Activated CD8-positive, alpha-beta T cell treated with anti-CD3 and anti-CD28 coated beads for 36 hours (primary cell): ENCODE measurements around the gene NEDD4L. TPM values are rescaled to one million over a fixed set of nuclear protein-coding genes. Genes with fewer than 3 reads are reported as not detected.
"Not testable (repeated sequence)": the region's sequence is repeated elsewhere in the genome, so short reads cannot be mapped to it uniquely, and the experiment has no call there.

Source experiments
- ATAC-seq: fragments of 200-7000 bp; cut with Tn5 transposase; one replicate; pipeline ENCODE4 v1.10.0; 2021; ENCODE audit warnings: mild to moderate bottlenecking, moderate library complexity
- CTCF ChIA-PET: fragments of 350-600 bp; sonication (Branson Sonifier 250); formaldehyde crosslinking; loops from one replicate; lab custom pipeline; 2021; ENCODE audit warnings: antibody characterized with exemption; lab: Charles Lee
- POLR2A ChIA-PET: fragments of 350-600 bp; sonication (Branson Sonifier 250); formaldehyde crosslinking; loops from one replicate; lab custom pipeline; 2021; ENCODE audit warnings: antibody characterized with exemption; lab: Charles Lee
- DNase-seq: peaks from one replicate; pipeline ENCODE4 v3.0.0-alpha.2; 2020
- H3K27ac Mint-ChIP-seq: one replicate; pipeline ENCODE4 v1.8.0; 2021; ENCODE audit warnings: mild to moderate bottlenecking, mixed read lengths
- H3K27me3 Mint-ChIP-seq: one replicate; pipeline ENCODE4 v1.8.0; 2021; ENCODE audit warnings: mixed read lengths
- H3K36me3 Mint-ChIP-seq: one replicate; pipeline ENCODE4 v1.8.0; 2021; ENCODE audit warnings: low read depth, mixed read lengths
- H3K4me1 Mint-ChIP-seq: one replicate; pipeline ENCODE4 v1.8.0; 2021; ENCODE audit warnings: low read depth, mixed read lengths
- H3K4me3 Mint-ChIP-seq: one replicate; pipeline ENCODE4 v1.8.0; 2021; ENCODE audit warnings: mild to moderate bottlenecking, moderate library complexity, mixed read lengths
- H3K9me3 Mint-ChIP-seq: one replicate; pipeline ENCODE4 v1.8.0; 2021; ENCODE audit warnings: mixed read lengths
- CTCF ChIP-seq: fragments of 200-600 bp; IDR thresholded peaks from one replicate; pipeline ENCODE4 v1.8.0; 2022; ENCODE audit warnings: antibody characterized with exemption, mild to moderate bottlenecking
- intact Hi-C: fragments of 100-400 bp; cut with micrococcal nuclease; formaldehyde crosslinking; loops from one replicate; pipeline ENCODE4 v1.10.0; 2022
- total RNA-seq, 2 experiments: library from RNA; stranded (reverse); gene quantifications; one replicate each; pipeline ENCODE4 v1.2.3, GENCODE V29; 2021

NEDD4L gene
- total RNA-seq, 2 experiments from 2014 or later, result 7.5 to 8.5 TPM

DNA sequence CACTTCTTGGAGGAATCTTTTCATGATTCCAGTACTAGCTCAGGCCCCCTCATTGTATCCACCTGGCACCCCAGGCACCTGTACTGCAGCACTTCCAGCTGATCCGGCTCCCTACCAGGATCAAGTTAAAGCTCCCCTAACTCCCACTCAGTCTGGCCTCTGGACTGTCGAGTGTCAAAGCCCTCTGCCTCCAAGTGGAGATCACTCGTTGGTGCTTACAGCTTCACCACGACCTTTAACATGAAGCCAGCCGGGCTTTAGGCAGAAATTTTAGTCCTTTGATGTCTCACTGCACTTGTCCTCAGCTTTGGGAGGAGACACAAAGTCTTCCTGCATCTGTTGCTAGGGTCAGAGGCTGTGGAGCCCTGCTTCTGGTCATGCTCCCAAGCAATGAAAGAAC is 387.2 kb downstream of the NEDD4L start:
- no peaks in the 10 kb centered on the region for H3K4me1 Mint-ChIP-seq
- no peaks in the 10 kb centered on the region for H3K27me3 Mint-ChIP-seq
- POLR2A ChIA-PET, result no interaction called here
- H3K36me3 Mint-ChIP-seq, result no peaks in the 10 kb centered on the region
- CTCF ChIA-PET, result interaction anchor here (1.4 kb wide), 1 partner anchor 337 kb away, joined by 3 read pairs; no protein-coding TSS in a partner anchor
- H3K4me3 Mint-ChIP-seq, result no peak overlapping the region
- ATAC-seq (no peak), DNase-seq (no peak)
- no peak for TF ChIP-seq CTCF
- no peaks in the 10 kb centered on the region for H3K9me3 Mint-ChIP-seq
- intact Hi-C loops, result no loop called here
- H3K27ac Mint-ChIP-seq, result no peak overlapping the region

GRCh38 chr18:58432050-58432727 is 388.2 kb downstream of the NEDD4L start:
- H3K27ac Mint-ChIP-seq, result no peak overlapping the region
- no peak for TF ChIP-seq CTCF
- no peaks in the 10 kb centered on the region for H3K36me3 Mint-ChIP-seq
- ChIA-PET POLR2A (no interaction called here), CTCF (no interaction called here)
- ATAC-seq (no peak), DNase-seq (no peak)
- no peaks in the 10 kb centered on the region for H3K27me3 Mint-ChIP-seq
- no peak overlapping the region for H3K4me3 Mint-ChIP-seq
- intact Hi-C loops, result no loop called here
- H3K4me1 Mint-ChIP-seq, result no peaks in the 10 kb centered on the region
- H3K9me3 Mint-ChIP-seq, result no peaks in the 10 kb centered on the region

- DNase-seq, H3K4me3 Mint-ChIP-seq, H3K27ac Mint-ChIP-seq, POLR2A ChIA-PET, H3K9me3 Mint-ChIP-seq, ATAC-seq, intact Hi-C loops, H3K36me3 Mint-ChIP-seq, H3K27me3 Mint-ChIP-seq: not testable (repeated sequence)
- H3K4me1 Mint-ChIP-seq, result peaks cover 11% of the 10 kb centered on the region
- CTCF ChIA-PET, result interaction anchor here (1.2 kb wide), 1 partner anchor 393 kb away, joined by 3 read pairs; no protein-coding TSS in a partner anchor
Observed at GRCh38 chr18:58435221-58436005, 391.4 kb downstream of the NEDD4L start.

GRCh38 chr18:58438161-58438957 is 394.3 kb downstream of the NEDD4L start:
- ATAC-seq (peak; percentile 69), DNase-seq (peak; percentile 7)
- Mint-ChIP-seq H3K27me3 (no peaks in the 10 kb centered on the region), H3K4me3 (peak overlapping the region; percentile 63), H3K27ac (peak overlapping the region; percentile 51), H3K9me3 (no peaks in the 10 kb centered on the region), H3K36me3 (no peaks in the 10 kb centered on the region), H3K4me1 (peaks cover 11% of the 10 kb centered on the region)
- intact Hi-C loops, result no loop called here
- ChIA-PET CTCF (interaction anchor here (1.2 to 1.6 kb wide), 3 partner anchors 9 to 215 kb away, joined by 3 to 4 read pairs (median 3); no protein-coding TSS in a partner anchor), POLR2A (no interaction called here)
- TF ChIP-seq CTCF, result no peak

GRCh38 chr18:58438958-58439300 is 394.9 kb downstream of the NEDD4L start:
- POLR2A ChIA-PET, result no interaction called here
- intact Hi-C loops, result no loop called here
- peaks cover 11% of the 10 kb centered on the region for H3K4me1 Mint-ChIP-seq
- H3K27me3 Mint-ChIP-seq, result no peaks in the 10 kb centered on the region
- ATAC-seq (peak; percentile 64), DNase-seq (peak; percentile 9)
- no peaks in the 10 kb centered on the region for H3K9me3 Mint-ChIP-seq
- CTCF ChIA-PET, result interaction anchor here (1.2 to 1.6 kb wide), 3 partner anchors 9 to 215 kb away, joined by 3 to 4 read pairs (median 3); no protein-coding TSS in a partner anchor
- TF ChIP-seq CTCF, result no peak
- H3K36me3 Mint-ChIP-seq, result no peaks in the 10 kb centered on the region
- H3K27ac Mint-ChIP-seq, result peak overlapping the region; percentile 51
- H3K4me3 Mint-ChIP-seq, result peak overlapping the region; percentile 63
